Neural cell (in vitro differentiated cells): ENCODE data around the gene MOB3A. TPM values are rescaled to one million over a fixed set of nuclear protein-coding genes. Genes with fewer than 3 reads are reported as not detected.

Experiments used
- H2AFZ ChIP-seq: fragments of 200-600, 300-800 bp; sonication (generic), shearing (Covaris generic); 2 replicates; pipeline ENCODE4 v1.6.0; 2014; ENCODE audit warnings: low read depth, mild to moderate bottlenecking, antibody characterized with exemption, low read length, moderate library complexity
- H3F3A ChIP-seq: fragments of 200-600 bp; shearing (Covaris generic); 2 replicates; pipeline ENCODE4 v1.6.1; 2016; ENCODE audit warnings: mild to moderate bottlenecking, moderate library complexity, mixed read lengths, antibody characterized with exemption, low read length; ENCODE audit not compliant: insufficient read depth, poor library complexity, severe bottlenecking
- H3K27ac ChIP-seq: fragments of 200-600, 300-800 bp; sonication (generic), shearing (Covaris generic); 2 replicates; pipeline ENCODE4 v1.5.1; 2014; ENCODE audit warnings: mild to moderate bottlenecking, low read length, moderate library complexity
- H3K27me3 ChIP-seq: fragments of 300-800, 200-600 bp; sonication (generic), shearing (Covaris generic); 2 replicates; pipeline ENCODE4 v1.6.0; 2014; ENCODE audit warnings: mild to moderate bottlenecking, low read depth, low read length, moderate library complexity; ENCODE audit not compliant: insufficient read depth
- H3K36me3 ChIP-seq: fragments of 300-800, 200-600 bp; sonication (generic), shearing (Covaris generic); 2 replicates; pipeline ENCODE4 v1.5.1; 2014; ENCODE audit warnings: mild to moderate bottlenecking, antibody characterized with exemption, low read length, moderate library complexity; ENCODE audit not compliant: insufficient read depth
- H3K4me2 ChIP-seq: fragments of 300-800, 200-600 bp; sonication (generic), shearing (Covaris generic); 2 replicates; pipeline ENCODE4 v1.6.0; 2014; ENCODE audit warnings: mild to moderate bottlenecking, low read length
- H3K4me3 ChIP-seq: fragments of 300-800, 200-600 bp; sonication (generic), shearing (Covaris generic); 2 replicates; pipeline ENCODE4 v1.5.1; 2014; ENCODE audit warnings: mild to moderate bottlenecking, low read length, moderate library complexity
- H3K79me2 ChIP-seq: fragments of 200-600 bp; shearing (Covaris generic); replicated peaks from 2 replicates; pipeline ENCODE4 v1.6.0; 2014; ENCODE audit warnings: mild to moderate bottlenecking, low read length, moderate library complexity; ENCODE audit not compliant: insufficient read depth
- H3K9ac ChIP-seq: fragments of 300-800, 200-600 bp; sonication (generic), shearing (Covaris generic); 2 replicates; pipeline ENCODE4 v1.6.1; 2016; ENCODE audit warnings: mild to moderate bottlenecking, low read length, mixed read lengths
- H3K9me2 ChIP-seq: fragments of 200-600 bp; shearing (Covaris generic); 2 replicates; pipeline ENCODE4 v1.6.1; 2016; ENCODE audit warnings: mild to moderate bottlenecking, low read length, mixed read lengths; ENCODE audit not compliant: insufficient read depth
- H3K9me3 ChIP-seq: fragments of 200-600, 300-800 bp; sonication (generic), shearing (Covaris generic); 2 replicates; pipeline ENCODE4 v1.6.1; 2016; ENCODE audit warnings: mild to moderate bottlenecking, mixed run types, low read length, moderate library complexity, mixed read lengths
- H4K20me1 ChIP-seq: fragments of 200-600 bp; shearing (Covaris generic); 2 replicates; pipeline ENCODE4 v1.6.1; 2016; ENCODE audit warnings: mild to moderate bottlenecking, mixed run types; ENCODE audit not compliant: insufficient read depth
- EP300 ChIP-seq: fragments of 450-650 bp; conservative IDR thresholded peaks from 2 replicates; pipeline ENCODE4 v1.6.1; 2014; ENCODE audit warnings: antibody characterized with exemption, mild to moderate bottlenecking, moderate library complexity; ENCODE audit not compliant: poor library complexity, severe bottlenecking
- EZH2 ChIP-seq: fragments of 200-600, 300-800 bp; shearing (Covaris generic), sonication (generic); IDR thresholded peaks from 2 replicates; pipeline ENCODE4 v1.6.1; 2014; ENCODE audit warnings: antibody characterized with exemption, low read length, borderline replicate concordance, mild to moderate bottlenecking; ENCODE audit not compliant: insufficient read depth, poor library complexity, severe bottlenecking
- MXI1 ChIP-seq: fragments of 450-650 bp; conservative IDR thresholded peaks from 2 replicates; pipeline ENCODE4 v1.6.1; 2014; ENCODE audit warnings: antibody characterized with exemption, mild to moderate bottlenecking; ENCODE audit not compliant: poor library complexity, severe bottlenecking
- POLR2AphosphoS5 ChIP-seq: IDR thresholded peaks from 2 replicates; pipeline ENCODE4 v1.6.1; 2012
- RAD21 ChIP-seq: fragments of 450-650 bp; conservative IDR thresholded peaks from 2 replicates; pipeline ENCODE4 v1.6.1; 2014; ENCODE audit warnings: antibody characterized with exemption, mild to moderate bottlenecking, moderate library complexity
- REST ChIP-seq: IDR thresholded peaks from 2 replicates; pipeline ENCODE4 v1.6.1; 2012; ENCODE audit warnings: borderline replicate concordance
- SMC3 ChIP-seq: fragments of 450-650 bp; conservative IDR thresholded peaks from 2 replicates; pipeline ENCODE4 v1.6.1; 2014; ENCODE audit warnings: antibody characterized with exemption, mild to moderate bottlenecking, moderate library complexity; ENCODE audit not compliant: poor library complexity
- TAF1 ChIP-seq: IDR thresholded peaks from 2 replicates; pipeline ENCODE4 v1.6.1; 2012; ENCODE audit warnings: low read depth
- polyA plus RNA-seq: library from polyadenylated mRNA; depleted of rRNA; stranded (reverse); fragments of >200 nt; gene quantifications from 2 replicates; pipeline ENCODE4 v1.2.3, GENCODE V29; 2014
- TF ChIP-seq, protein P1 (sequence below): fragments of 450-650 bp; IDR thresholded peaks from 2 replicates; pipeline ENCODE4 v1.5.1; 2014; ENCODE audit warnings: antibody characterized with exemption, mild to moderate bottlenecking, moderate library complexity; ENCODE audit not compliant: poor library complexity, severe bottlenecking

The MOB3A gene
- polyA plus RNA-seq, 1 donor from 2014 or later, result 5.8 TPM

DNA sequence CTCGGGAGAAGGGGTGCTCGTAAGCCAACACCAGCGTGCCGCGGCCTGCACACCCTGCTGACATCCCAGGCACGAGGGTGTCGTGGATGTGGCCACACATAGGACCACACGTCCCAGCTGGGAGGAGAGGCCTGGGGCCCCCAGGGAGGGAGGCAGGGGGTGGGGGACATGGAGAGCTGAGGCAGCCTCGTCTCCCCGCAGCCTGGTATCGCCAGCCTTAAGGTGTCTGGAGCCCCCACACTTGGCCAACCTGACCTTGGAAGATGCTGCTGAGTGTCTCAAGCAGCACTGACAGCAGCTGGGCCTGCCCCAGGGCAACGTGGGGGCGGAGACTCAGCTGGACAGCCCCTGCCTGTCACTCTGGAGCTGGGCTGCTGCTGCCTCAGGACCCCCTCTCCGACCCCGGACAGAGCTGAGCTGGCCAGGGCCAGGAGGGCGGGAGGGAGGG is 3.0 kb upstream of the MOB3A start:
- no peaks in the 10 kb centered on the region for H3K9me3 ChIP-seq
- H3K27ac ChIP-seq, result no peak overlapping the region
- H2AFZ ChIP-seq, result no peak overlapping the region
- H3K79me2 ChIP-seq, result peaks cover 19% of the 10 kb centered on the region
- no peak overlapping the region for H3K4me3 ChIP-seq
- no peak overlapping the region for H3K4me2 ChIP-seq
- no peaks in the 10 kb centered on the region for H4K20me1 ChIP-seq
- TF ChIP-seq REST, result no peak
- no peak for TF ChIP-seq MXI1
- TF ChIP-seq EP300, result no peak
- TF ChIP-seq EZH2, result no peak
- H3K9me2 ChIP-seq, result no peaks in the 10 kb centered on the region
- no peaks in the 10 kb centered on the region for H3K27me3 ChIP-seq
- H3F3A ChIP-seq, result no peaks in the 10 kb centered on the region
- H3K36me3 ChIP-seq, result no peaks in the 10 kb centered on the region
- no peak overlapping the region for H3K9ac ChIP-seq

DNA sequence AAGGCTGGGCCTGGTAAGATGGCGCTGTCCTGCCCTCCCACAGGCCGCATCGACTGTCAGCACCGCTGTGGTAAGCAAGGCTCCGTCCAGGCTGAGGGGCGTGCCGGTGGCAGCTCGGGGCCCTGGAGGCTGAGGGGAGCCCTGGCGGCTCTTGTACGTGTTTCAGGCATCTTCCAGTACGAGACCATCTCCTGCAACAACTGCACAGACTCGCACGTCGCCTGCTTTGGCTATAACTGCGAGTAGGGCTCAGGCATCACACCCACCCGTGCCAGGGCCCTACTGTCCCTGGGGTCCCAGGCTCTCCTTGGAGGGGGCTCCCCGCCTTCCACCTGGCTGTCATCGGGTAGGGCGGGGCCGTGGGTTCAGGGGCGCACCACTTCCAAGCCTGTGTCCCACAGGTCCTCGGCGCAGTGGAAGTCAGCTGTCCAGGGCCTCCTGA is 1.8 kb upstream of the MOB3A start:
- TF ChIP-seq MXI1 (no peak), TAF1 (no peak), POLR2AphosphoS5 (no peak), EP300 (no peak), SMC3 (no peak), REST (no peak), EZH2 (no peak), RAD21 (no peak)
- TF ChIP-seq, protein P1, sequence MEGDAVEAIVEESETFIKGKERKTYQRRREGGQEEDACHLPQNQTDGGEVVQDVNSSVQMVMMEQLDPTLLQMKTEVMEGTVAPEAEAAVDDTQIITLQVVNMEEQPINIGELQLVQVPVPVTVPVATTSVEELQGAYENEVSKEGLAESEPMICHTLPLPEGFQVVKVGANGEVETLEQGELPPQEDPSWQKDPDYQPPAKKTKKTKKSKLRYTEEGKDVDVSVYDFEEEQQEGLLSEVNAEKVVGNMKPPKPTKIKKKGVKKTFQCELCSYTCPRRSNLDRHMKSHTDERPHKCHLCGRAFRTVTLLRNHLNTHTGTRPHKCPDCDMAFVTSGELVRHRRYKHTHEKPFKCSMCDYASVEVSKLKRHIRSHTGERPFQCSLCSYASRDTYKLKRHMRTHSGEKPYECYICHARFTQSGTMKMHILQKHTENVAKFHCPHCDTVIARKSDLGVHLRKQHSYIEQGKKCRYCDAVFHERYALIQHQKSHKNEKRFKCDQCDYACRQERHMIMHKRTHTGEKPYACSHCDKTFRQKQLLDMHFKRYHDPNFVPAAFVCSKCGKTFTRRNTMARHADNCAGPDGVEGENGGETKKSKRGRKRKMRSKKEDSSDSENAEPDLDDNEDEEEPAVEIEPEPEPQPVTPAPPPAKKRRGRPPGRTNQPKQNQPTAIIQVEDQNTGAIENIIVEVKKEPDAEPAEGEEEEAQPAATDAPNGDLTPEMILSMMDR, result no peak
- no peaks in the 10 kb centered on the region for H3K27me3 ChIP-seq
- no peak overlapping the region for H3K4me2 ChIP-seq
- H3K36me3 ChIP-seq, result no peaks in the 10 kb centered on the region
- no peaks in the 10 kb centered on the region for H3F3A ChIP-seq
- no peak overlapping the region for H3K4me3 ChIP-seq
- no peaks in the 10 kb centered on the region for H4K20me1 ChIP-seq
- H3K9me3 ChIP-seq, result no peaks in the 10 kb centered on the region
- H2AFZ ChIP-seq, result no peak overlapping the region
- no peak overlapping the region for H3K9ac ChIP-seq
- peaks cover 16% of the 10 kb centered on the region for H3K79me2 ChIP-seq
- no peak overlapping the region for H3K27ac ChIP-seq
- H3K9me2 ChIP-seq, result no peaks in the 10 kb centered on the region
